Activated CD8-positive, alpha-beta memory T cell treated with anti-CD3 and anti-CD28 coated beads for 4 hours (primary cell): ENCODE results near the gene ACTN2.

Experiments
- DNase-seq, 2 donors: peaks; one replicate each; pipeline ENCODE4 v3.0.0-alpha.2; 2020; ENCODE audit warnings: low read depth in 2 of 2

ACTN2 gene

DNA sequence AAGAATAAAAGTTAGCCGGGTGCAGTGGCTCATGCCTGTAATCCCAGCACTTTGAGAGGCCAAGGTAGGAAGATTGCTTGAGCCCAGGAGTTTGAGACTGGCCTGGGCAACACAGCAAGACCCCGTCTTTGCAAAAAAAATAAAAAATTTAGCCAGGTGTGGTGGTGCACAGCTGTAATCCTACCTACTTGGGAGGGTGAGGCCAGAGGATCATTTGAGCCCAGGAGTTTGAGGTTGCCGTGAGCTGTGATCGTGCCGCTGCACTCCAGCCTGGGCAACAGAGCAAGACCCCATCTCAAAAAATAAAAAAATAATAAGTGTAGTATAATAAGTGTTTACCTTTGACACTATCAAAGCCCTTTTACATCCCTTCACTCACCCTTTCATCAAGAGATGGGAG, 5.0 kb downstream of the ACTN2 start:
- DNase-seq = no peak

DNA sequence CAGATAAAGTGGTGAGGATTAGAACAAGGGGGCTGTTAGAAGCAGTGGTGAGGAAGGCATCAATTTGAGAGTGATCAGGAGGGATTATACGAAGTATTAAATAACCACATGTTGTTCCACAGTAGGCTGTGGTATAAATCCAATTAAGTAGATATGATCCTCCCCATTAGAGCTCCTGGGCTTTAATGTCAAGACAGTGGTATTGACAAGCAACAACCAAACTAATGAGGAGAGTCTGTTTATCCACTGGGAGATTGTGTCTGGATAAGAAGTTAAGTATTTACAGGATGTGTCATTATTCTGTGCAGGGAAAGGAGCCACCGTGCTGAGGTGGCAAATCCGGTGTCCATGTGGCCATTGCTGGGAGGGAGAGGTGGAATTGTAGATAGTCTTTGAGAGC, 5.8 kb downstream of the ACTN2 start:
- DNase-seq = no peak

DNA sequence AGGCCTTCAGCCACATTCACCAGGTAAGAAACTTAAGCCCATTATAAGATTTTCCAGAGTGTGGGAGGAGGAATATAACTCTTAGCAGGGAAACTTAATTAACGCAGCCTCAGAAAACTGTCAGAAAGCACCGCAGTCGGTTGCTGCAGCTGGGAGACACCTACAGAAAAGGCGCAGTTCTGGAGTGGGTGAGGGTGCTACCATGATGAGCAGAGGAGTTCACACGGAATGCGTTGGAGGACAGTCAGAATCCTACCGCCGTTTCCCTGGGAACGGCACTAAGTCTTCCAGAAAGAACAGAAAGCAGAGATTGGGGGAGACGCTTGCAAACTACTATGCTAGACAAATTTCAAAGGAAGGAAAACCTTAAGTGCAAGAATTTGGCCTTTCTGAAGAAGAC, 6.4 kb downstream of the ACTN2 start:
- no peak for DNase-seq

DNA sequence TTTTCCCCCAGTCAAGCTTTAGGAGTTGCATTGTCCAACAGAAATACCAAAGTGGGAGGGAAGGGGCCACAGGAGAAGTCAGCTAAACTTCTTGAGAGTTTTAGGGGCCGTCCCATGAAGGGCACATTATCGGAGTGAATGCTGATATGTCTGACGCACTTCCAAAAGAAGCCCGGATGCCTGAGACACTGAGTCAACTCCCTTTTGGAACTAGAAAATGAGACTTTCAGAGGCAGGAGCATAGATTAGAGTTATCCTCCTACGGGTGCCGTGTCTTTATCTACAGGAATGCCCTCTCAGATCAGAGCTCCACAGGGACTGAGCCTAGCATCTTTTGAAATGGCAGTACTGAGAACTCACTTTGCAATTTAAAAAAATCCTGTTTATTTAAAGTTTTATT, 13.1 kb downstream of the ACTN2 start:
- no peak for DNase-seq

DNA sequence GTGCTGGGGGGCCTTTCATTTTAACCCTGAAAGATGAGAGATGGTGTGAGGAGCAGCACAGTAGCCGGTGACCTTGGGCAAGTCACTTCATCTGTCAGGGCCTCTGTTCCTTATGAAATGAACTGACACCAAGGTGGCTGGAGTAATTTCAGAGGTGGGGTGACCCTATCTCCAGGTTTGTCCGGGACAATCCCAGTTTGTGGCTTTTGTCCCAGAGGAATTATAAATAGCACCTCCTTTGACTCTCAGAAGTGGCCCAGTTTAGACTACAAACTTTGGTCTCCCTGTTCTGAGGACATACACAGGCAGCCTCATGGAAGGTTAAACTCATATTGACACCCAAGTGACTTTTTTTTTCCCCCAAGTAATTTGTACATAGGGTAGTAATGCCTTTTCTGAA, 14.6 kb downstream of the ACTN2 start:
- DNase-seq = no peak

DNA sequence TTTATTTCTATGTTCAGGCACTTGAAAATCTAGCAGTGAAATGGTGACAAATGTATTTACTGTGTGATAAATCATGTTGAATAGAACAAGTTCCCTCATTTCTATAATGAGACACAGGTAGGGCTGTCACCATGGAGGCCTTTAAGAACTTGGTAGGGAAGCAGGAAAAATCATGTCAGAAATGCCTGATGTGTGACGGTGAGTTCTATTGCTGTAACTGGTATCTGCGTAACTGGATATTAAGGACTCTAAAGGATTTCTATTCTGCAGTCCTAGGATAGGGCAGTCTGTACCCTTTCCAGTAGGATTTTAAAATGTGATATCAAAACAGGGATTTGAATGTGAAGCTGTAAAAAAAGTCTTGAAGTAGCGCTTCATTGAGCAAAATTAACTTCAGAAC, 15.5 kb downstream of the ACTN2 start:
- DNase-seq = no peak

DNA sequence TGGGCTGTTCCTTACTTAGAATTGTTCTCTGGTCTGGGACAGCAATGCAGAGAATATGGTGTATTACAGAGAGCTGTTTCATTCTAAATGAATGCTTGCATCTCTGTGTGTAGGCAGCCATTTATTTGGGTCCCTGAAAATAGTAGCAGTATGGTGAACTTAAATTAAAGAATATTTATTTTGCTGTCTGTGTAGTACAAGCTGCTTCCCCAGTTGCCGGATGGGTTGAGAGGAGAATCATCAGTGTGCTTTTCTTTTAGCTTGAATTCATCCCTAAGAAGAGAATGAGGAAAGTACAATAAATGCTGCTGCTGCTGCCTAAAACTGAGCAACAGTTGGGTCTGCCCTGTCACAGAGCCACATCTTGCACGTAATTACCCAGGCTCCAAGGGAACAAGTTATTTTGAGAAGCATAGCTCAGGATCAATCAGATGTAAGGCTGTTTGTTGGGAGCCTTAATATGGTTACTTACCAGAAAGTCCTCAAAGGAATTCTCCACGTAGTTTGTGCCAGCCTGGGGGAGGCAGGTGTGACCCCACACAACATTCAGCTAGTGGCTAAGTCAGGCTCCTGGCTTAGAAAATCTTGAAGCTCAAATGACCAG, 16.6 kb downstream of the ACTN2 start:
- DNase-seq = no peak

DNA sequence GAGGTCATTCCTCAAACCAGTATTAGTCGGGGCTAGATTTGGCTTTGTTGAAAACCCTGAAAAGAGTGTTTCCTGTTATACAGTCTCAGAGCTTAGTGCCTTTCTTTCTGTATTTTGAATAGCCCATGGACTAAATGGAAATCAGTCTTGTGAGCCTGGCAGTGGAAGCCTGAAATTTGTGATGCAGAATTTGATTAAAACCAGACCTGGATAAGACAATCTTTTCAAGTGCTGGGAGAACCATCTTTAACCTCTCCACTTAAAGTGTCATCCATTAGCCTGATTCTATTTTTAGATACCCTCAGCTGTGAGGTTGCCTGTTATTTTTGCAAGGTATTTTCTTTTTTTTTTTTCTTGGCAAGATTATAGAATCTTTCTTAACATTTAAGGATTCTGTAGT, 19.5 kb downstream of the ACTN2 start:
- DNase-seq = no peak

DNA sequence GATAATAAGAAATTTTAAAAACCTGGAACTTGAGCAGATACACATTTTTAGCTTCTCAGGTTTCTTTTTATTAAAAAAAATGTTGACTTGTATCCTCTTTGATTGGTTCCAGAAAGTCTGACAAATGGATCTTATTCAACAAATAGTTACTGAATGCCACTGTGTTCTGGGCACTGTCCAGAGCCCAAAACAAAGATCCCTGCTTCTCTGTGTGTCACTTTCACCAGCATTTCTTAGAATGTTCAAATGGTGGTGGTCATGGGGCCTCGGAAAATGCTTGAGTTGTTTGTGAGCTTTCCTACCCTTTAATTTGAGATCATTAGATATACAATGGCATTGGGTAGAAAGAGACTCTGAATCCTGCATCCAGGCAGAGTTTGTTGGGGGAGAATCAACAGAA, 19.9 kb downstream of the ACTN2 start:
- DNase-seq = no peak

DNA sequence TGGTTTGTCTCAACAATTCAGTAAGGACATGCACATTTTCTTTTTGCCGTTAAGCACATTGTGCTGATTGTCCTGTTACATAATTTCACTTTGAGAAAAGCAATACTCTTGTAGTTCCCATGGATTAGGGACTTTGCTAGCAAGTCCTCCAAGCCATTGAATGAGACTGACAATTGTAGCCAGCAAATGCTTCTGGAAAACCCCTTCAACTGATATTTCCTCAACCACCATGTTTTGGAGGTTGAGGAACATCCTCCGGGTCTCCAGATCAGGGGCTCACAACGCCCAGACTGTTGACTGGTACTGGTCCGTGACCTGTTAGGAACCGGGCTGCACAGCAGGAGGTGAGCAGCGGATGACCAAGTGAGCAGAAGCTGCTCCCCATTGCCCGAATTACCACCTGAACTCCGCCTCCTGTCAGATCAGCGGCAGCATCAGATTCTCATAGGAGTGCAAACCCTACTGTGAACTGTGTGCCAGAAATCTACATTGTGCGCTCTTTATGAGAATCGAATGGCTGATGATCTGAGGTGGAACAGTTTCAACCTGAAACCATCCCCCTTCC, 24.1 kb downstream of the ACTN2 start:
- DNase-seq = no peak

DNA sequence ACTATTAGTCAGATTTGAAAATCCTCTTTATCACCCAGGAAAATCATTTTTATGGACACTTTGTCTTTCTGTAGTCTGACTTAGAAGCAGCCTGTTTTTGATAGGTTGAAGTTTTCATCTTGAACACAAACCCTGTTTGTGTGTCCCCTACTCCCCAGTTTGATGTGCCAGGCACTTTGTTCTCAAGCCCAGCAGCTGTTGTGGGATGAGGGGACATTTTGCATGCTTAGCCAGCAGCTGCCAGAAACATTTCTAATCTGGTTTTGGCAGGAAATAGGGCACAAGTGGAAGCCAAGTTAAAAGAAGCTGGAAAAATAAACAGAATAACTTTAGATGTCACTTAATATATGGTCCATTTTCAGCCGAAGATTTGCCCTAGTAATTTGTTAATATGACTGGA, 29.9 kb downstream of the ACTN2 start:
- DNase-seq = no peak

DNA sequence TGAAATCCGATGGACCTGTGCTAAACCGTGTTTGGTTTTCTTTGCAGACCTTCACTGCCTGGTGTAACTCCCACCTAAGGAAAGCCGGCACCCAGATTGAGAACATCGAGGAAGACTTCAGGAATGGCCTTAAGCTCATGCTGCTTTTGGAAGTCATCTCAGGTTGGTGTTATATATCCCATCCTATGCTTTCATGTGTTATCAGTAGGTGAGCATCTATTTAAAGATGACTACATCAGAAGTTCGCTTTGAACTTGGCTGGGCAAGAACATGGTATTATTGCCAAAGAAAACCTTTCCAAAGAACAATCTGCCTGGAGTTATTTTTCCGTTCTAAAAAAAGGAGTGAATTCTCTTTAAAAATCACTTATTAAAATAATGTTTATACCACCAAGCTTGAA, 31.5 kb downstream of the ACTN2 start:
- DNase-seq = no peak

DNA sequence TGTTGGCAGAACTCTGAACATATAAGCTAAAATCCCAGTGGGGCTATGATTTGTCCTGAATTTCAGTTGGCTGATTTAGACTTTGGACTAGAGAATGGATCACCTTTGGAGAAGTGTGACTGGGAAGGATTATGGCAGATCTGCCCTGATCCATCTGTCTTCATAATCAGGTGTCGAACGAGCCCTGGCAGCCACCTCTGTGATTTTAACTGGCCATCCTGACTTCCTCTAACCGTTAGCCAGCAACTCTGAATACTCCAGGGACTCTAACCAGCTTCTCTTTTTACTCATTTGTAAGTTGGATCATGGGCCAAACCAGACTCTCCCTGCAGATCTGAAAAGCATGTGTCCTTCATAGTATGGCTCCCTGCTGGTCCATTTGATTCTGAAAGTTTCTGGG, 32.0 kb downstream of the ACTN2 start:
- DNase-seq = no peak

DNA sequence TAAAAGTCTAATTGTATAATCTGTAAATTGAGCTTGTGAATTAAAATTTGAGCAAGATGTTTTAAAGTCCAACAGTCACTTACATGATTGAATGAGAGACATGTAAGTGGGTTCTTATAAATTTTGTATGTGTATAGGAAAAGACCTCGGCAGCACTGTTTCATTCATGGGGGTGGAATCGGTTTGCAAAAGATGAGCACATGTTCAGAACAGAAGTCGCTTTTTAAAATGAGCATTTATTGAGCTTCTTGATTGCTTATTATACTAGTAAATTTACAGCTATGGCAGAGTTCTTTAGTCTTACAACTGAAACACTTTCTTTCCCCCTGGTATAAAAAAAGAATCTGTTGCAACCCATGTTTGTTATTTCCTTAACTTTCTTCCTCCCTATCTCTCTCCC, 33.9 kb downstream of the ACTN2 start:
- DNase-seq = no peak

DNA sequence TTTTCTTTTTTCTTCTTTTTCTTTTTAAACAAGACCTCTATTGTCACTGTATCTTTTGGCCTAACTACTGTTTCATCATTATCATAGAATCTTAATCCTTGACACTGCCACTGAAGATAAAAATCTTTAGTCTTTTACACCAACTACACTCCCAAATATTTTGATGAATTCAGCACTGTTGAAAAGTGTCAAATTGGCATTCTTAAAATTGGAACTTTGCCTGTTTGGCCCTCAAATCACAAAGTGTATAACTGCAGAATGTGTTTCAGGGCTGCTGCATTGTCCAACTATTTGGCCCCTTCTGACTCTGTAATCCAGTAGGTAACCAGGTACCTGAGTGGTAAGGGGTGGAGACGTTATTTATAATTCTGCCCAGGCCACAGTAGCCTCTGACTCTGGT, 34.3 kb downstream of the ACTN2 start:
- no peak for DNase-seq

DNA sequence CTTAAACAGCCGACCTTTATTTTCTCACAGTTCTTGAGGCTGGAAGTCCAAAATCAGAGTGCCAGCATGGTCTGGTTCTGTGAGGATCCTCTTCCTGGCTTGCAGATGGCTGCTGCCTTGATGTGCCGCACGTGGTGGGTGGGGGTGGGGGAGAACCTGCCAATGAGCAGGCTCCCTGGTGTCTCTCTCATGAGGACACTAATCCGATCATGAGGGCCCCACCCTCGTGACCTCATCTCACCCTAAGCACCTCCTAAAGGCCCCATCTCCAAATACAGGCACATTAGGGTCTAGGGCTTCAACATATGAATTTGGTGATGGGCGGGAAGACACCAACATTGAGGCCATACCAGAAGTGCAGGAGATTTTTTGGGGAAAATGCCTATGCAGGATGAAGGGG, 37.8 kb downstream of the ACTN2 start:
- DNase-seq = no peak

DNA sequence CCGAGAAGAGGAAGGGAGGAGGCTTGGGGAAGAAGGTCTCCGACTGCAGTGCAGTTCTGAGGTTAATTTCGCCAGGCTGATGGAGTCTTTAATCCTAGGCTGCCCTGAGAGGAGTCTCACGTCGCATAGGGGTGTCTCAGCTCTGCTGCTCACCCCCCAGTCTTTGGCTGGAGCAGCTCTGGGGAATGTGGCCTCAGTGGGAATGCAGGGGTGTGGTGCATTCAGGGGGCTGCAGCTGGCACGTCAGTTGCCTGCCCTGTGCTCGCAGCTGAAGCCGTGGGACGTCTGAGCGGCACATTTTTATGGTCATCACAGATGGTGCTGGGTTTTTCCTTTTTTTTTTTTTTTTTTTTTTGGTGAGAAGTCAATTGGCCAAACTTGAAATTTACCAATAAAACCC, 38.2 kb downstream of the ACTN2 start:
- no peak for DNase-seq

DNA sequence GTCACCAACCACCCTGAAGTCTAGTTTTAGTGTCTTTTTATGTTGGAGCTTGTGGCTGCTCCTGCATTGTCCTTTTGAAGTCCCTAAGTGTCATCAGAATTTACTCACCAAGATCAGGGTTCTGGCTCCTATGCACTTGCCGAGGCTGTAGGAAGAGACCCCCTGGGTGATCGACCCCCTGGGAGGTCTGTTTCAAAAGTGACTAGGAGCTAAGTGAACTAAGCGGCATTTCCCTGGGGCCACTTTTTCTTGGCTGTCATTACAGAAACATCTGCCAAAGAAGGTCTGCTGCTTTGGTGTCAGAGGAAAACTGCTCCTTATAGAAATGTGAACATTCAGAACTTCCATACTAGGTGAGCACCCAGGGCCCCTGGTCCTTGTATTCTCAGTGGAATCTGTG, 39.4 kb downstream of the ACTN2 start:
- DNase-seq = no peak

DNA sequence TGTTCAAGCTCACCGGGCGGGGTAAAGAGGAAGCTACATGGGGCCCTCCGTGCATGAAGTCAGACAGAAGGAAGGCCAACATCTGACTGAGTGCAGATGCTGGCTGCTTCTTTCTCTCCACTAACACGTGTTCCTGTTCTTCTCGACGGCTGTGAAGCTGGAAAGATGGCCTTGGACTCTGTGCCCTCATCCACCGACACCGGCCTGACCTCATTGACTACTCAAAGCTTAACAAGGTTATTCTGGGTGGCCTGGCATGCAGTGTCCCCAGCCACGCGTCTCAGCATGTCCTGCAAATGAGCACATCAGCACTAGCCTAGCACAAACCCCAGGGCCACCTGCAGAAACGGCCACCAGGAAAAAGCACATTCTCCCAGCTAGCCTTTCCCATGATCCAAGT, 41.2 kb downstream of the ACTN2 start:
- DNase-seq = no peak

DNA sequence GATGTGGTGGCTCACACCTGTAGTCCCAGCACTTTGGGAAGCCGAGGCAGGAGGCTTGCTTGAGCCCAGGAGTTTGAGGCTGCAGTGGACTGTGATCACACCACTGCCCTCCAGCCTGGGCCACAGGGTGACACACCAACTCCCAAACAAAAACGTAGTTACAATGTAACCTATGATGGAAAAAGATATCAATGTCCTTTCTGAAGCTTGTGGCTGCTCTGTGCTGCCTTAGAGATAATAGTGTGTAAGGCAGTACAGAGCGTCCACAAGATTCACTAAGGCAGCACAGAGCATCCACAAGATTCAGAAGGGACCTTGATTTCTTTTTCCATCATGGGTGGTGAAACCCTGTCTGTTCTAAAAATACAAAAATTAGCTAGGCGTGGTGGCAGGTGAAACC, 42.5 kb downstream of the ACTN2 start:
- no peak for DNase-seq

DNA sequence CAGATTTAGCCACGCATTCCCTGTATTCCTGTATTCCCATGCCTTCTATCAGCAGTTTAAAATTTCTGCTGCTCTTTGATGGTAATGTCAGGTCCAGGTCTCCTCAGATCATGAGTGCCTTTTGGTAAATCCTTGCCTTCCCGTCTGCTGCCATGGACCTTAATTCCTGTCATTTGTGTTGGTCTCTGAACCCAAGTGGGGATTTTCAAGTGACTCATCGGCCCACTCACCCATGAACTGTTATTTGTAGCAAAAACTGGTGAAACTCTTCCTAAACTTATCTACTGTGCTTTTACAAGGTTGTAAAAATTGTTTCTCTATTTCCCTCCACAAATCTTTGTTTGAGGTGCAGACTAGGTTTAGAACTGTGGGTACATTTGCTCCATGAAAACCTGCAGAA, 47.4 kb downstream of the ACTN2 start:
- DNase-seq = no peak

DNA sequence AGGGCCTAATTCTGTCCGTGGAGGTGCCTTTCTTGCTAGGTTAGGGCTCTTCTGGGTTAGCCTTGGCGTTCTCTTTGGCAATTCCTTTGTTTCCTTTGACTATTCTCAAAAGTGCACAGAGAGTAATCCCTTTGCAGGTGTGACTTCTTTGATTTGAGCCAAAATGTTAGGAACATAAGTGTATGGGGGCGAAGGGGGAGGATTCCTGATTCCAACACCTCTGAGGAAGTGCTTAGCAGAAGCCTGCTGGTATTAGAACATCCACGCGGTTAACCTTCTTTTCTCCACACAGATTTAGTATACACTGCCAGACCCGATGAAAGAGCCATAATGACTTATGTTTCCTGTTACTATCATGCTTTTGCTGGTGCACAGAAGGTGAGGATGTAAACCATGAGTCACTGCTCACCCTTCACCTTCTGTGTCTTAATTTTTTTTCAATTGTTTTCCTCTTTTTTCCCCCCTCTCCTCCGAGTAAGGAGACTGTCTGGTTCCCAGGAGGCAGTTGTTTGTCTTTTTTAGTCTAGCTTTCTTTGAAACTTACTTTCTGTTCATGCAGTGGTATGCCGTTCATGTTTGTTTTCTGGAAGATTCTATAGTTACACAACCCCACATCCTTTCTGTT, 48.0 kb downstream of the ACTN2 start:
- no peak for DNase-seq

DNA sequence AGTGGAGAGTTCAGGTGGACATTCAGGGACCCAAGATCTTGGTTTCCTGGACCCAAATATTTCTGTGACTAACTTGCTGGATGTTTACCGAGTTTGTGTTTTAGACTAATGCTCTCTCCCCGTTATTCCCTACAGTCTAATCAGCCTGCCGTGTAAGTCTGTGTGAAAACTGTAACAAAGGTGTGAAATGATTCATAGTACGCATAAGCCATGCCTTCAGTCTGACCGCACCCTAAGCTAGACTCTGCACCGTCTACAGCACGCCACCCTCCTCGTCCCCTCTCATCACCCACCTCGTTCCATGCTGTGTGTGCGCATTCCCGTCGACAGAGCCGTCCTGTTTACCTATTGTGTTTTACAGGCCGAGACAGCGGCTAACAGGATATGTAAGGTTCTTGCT, 50.5 kb downstream of the ACTN2 start:
- no peak for DNase-seq

DNA sequence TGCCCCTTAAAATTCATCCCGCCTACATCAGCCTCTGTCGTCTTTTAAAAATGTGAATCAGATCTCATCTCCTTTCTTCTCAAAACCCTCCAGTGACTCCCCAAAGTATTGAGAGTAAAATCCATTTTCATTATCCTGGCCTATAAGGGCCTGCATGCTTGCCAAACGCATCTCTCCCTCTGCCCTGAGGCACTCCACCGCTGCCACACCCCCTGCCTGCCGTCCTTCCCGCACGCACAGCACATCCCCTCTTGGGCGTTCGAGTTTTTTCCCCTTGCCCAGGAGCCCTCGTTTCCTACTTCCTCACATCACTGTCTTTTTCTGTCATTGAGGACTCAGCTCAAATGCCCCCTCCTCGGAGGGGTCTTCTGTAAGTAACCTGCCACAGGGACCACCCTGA, 55.5 kb downstream of the ACTN2 start:
- DNase-seq = no peak
